HL-60 (cell line): Measurements from ENCODE around the gene CERS6.

ENCODE experiments used
- DNase-seq, 2 experiments: peaks; one replicate each; pipeline ENCODE4 v3.0.0-alpha.2; 2010 to 2020; ENCODE audit warnings: low read depth in 1 of 2, low spot score in 1 of 2
- H3K27ac ChIP-seq: fragments of 250-450 bp; sonication (Bioruptor Pico); replicated peaks from 2 replicates; pipeline ENCODE4 v1.5.1; 2020; ENCODE audit warnings: mild to moderate bottlenecking, moderate library complexity
- H3K27me3 ChIP-seq: fragments of 250-450 bp; sonication (Bioruptor Pico); 2 replicates; pipeline ENCODE4 v1.5.1; 2021; ENCODE audit warnings: mild to moderate bottlenecking, moderate library complexity; ENCODE audit not compliant: insufficient read depth, poor library complexity, severe bottlenecking
- H3K4me3 ChIP-seq: replicated peaks from 2 replicates; pipeline ENCODE4 v1.5.1; 2011; ENCODE audit warnings: mild to moderate bottlenecking, control low read depth, low read length; ENCODE audit not compliant: insufficient read depth
- GABPA ChIP-seq: IDR thresholded peaks from 2 replicates; pipeline ENCODE4 v1.6.1; 2012; ENCODE audit warnings: low read depth
- POLR2AphosphoS5 ChIP-seq: IDR thresholded peaks from 2 replicates; pipeline ENCODE4 v1.6.1; 2012; ENCODE audit warnings: low read depth
- SPI1 ChIP-seq: IDR thresholded peaks from 2 replicates; pipeline ENCODE4 v1.6.1; 2012; ENCODE audit warnings: low read depth, mild to moderate bottlenecking, borderline replicate concordance
- TF ChIP-seq, protein P1 (sequence below): IDR thresholded peaks from one replicate; pipeline ENCODE4 v1.5.1; 2011; ENCODE audit warnings: low read length, control low read depth, inconsistent platforms; ENCODE audit not compliant: insufficient read depth
- TF ChIP-seq, protein P2 (sequence below): IDR thresholded peaks from 2 replicates; pipeline ENCODE4 v1.6.1; 2012; ENCODE audit warnings: low read depth; ENCODE audit not compliant: insufficient replicate concordance

Gene CERS6

DNA sequence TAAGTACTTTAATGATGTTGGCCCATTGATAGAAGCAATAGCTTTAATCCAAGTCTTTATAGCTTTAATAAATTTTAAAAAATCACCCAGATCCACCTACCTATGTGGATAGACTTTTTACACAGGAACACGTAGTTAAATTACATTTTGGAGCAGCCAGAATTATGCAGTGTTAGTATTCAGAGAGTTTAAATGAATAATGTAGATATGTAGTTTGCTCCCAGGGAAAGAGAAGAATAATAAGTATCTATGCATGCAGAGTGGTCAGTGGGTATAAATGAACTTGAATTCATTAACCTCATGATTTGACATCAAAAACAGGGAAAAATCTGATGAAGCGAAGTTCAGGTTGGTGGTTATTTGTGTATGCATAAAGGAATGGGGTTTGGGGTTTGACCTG lies 146.3 kb downstream of the CERS6 start:
- Histone ChIP-seq H3K4me3 (no peak overlapping the region), H3K27ac (no peak overlapping the region), H3K27me3 (no peaks in the 10 kb centered on the region)
- no peak for DNase-seq
- no peak for TF ChIP-seq POLR2AphosphoS5
- TF ChIP-seq SPI1 = no peak
- TF ChIP-seq, protein P1, sequence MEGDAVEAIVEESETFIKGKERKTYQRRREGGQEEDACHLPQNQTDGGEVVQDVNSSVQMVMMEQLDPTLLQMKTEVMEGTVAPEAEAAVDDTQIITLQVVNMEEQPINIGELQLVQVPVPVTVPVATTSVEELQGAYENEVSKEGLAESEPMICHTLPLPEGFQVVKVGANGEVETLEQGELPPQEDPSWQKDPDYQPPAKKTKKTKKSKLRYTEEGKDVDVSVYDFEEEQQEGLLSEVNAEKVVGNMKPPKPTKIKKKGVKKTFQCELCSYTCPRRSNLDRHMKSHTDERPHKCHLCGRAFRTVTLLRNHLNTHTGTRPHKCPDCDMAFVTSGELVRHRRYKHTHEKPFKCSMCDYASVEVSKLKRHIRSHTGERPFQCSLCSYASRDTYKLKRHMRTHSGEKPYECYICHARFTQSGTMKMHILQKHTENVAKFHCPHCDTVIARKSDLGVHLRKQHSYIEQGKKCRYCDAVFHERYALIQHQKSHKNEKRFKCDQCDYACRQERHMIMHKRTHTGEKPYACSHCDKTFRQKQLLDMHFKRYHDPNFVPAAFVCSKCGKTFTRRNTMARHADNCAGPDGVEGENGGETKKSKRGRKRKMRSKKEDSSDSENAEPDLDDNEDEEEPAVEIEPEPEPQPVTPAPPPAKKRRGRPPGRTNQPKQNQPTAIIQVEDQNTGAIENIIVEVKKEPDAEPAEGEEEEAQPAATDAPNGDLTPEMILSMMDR = no peak
- no peak for TF ChIP-seq GABPA
- TF ChIP-seq, protein P2, sequence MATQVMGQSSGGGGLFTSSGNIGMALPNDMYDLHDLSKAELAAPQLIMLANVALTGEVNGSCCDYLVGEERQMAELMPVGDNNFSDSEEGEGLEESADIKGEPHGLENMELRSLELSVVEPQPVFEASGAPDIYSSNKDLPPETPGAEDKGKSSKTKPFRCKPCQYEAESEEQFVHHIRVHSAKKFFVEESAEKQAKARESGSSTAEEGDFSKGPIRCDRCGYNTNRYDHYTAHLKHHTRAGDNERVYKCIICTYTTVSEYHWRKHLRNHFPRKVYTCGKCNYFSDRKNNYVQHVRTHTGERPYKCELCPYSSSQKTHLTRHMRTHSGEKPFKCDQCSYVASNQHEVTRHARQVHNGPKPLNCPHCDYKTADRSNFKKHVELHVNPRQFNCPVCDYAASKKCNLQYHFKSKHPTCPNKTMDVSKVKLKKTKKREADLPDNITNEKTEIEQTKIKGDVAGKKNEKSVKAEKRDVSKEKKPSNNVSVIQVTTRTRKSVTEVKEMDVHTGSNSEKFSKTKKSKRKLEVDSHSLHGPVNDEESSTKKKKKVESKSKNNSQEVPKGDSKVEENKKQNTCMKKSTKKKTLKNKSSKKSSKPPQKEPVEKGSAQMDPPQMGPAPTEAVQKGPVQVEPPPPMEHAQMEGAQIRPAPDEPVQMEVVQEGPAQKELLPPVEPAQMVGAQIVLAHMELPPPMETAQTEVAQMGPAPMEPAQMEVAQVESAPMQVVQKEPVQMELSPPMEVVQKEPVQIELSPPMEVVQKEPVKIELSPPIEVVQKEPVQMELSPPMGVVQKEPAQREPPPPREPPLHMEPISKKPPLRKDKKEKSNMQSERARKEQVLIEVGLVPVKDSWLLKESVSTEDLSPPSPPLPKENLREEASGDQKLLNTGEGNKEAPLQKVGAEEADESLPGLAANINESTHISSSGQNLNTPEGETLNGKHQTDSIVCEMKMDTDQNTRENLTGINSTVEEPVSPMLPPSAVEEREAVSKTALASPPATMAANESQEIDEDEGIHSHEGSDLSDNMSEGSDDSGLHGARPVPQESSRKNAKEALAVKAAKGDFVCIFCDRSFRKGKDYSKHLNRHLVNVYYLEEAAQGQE = no peak

DNA sequence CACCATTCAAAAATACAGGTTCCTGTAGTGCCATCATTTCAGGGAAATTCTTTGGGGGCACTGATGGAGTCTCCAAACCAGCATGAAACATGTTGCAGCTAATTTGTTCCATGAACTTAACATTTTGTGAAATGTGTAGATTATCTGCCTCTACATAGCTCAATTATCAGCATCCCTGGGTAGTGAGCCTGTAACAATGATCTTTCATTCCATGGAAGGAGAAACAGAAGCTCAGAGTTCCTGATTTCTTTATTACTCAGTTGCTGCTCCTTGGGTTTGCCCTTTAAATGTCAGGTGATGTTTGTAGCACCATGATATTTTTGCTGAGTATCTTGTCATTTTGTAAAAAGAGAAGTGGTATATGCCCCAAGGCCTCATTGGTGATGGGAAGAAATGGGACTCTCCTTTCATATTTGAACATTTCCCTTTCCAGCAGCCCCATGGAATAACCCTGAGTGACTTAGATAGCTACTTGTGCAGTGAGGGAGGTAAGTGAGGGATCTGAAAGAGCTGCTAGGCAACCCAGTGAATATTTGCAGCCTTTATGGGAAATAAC lies 146.9 kb downstream of the CERS6 start:
- TF ChIP-seq GABPA (no peak), SPI1 (0 out of 2 replicates have a peak, but pooled peaks have one; percentile 44)
- Histone ChIP-seq H3K4me3 (no peak overlapping the region), H3K27me3 (no peaks in the 10 kb centered on the region), H3K27ac (no peak overlapping the region)
- DNase-seq = no peak

DNA sequence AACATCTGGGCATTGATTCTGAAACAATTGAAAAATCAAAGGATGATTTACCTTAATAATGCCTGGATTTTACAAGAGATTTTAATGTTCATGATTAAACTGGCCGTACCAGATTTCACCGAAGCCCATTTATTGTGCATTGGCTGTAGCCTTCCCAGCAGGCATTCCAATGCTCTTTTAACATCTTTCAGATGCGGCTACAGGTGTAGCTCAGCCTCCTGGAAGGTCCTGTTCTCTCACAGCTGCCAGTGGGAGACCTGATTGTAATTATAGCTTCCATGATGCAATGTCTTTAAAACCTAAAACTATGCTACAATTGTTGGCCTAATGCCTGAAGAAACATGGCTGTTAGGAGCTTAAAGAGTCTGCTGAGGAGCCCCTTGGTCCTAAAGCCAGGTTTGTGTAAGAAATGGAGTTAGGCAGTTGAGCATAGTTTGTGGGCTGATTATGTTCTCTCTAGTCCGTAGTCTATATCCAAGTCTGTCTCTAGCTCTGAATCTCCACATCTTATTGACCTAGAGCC lies 147.4 kb downstream of the CERS6 start:
- DNase-seq = no peak
- no peaks in the 10 kb centered on the region for H3K27me3 ChIP-seq
- no peak overlapping the region for H3K4me3 ChIP-seq
- TF ChIP-seq, protein P1 = no peak
- TF ChIP-seq, protein P2 = no peak
- TF ChIP-seq GABPA (no peak), SPI1 (no peak), POLR2AphosphoS5 (no peak)
- H3K27ac ChIP-seq = no peak overlapping the region

DNA sequence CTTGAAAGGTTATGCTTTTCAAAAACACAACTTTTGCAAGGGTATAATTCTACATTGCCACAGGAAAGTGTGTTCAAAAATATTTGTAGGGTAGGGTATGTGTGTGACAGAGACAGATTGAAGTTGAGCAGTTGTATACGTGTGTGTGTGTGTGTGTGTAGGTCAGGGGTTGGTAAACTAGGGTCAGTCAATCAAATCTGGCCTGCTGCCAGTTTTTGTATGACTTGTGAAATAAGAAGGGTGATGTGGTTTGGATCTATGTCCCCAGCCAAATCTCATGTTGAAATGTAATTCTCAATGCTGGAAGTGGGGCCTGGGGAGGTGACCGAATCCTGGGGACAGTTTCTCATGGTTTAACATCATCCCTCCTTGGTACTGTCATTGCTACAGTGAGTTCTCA lies 148.2 kb downstream of the CERS6 start:
- DNase-seq = peak in 1 of 2 experiments; percentile 6
- Histone ChIP-seq H3K4me3 (no peak overlapping the region), H3K27ac (no peak overlapping the region), H3K27me3 (no peaks in the 10 kb centered on the region)
- TF ChIP-seq, protein P1 = no peak
- no peak for TF ChIP-seq SPI1
- TF ChIP-seq POLR2AphosphoS5 = no peak
